Measurements from ENCODE around the gene OCRL.

The OCRL gene

GRCh38 chrX:129637217-129638109 lies 97.4 kb downstream of the OCRL start:
- in situ Hi-C loops (cut with HindIII; ENCODE audit: low pct_ligation_motif_present, low sequenced_read_pairs) = no loop called here
- DNase-seq = peak; percentile 51
- peak; percentile 93 for TF ChIP-seq CTCF (IDR thresholded peaks at IDR 0.05; ENCODE audit: low read depth, low read length, missing control alignments)
- no peak overlapping the region for H3K4me3 ChIP-seq (ENCODE audit: low read depth, low read length)
- no peak overlapping the region for H3K27ac ChIP-seq
- no peaks in the 10 kb centered on the region for H3K27me3 ChIP-seq (replicated peaks)
- H3K36me3 ChIP-seq (replicated peaks) = no peaks in the 10 kb centered on the region

- TF ChIP-seq CTCF (IDR thresholded peaks at IDR 0.05; ENCODE audit: low read depth, low read length, missing control alignments) = no peak
- Histone ChIP-seq H3K36me3 (replicated peaks) (no peaks in the 10 kb centered on the region), H3K27me3 (replicated peaks) (no peaks in the 10 kb centered on the region), H3K27ac (no peak overlapping the region), H3K4me3 (ENCODE audit: low read depth, low read length) (no peak overlapping the region)
- in situ Hi-C loops (cut with HindIII; ENCODE audit: low pct_ligation_motif_present, low sequenced_read_pairs) = no loop called here
- no peak for DNase-seq
Observed at GRCh38 chrX:129638917-129639316, 98.9 kb downstream of the OCRL start.

DNA sequence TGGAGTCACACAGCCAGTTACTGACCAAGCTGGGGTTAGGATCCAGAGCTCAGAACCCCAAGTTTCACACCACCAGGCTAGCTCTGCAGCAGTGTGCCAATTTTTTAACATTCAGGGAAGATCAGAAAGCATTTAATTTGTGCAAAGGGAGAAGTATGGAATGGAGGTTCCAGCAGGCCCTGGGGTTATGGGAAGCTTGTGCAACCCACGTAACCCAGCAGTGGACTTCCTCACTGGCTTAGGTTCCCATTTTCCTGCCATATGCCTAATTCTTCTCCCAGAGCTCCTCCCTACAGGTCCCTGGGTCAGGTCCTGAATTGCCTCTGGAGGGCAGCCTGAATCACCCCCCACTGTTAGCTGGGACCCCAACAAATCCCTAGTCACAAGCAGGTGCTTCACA lies 100.7 kb downstream of the OCRL start:
- no peaks in the 10 kb centered on the region for H3K36me3 ChIP-seq (replicated peaks)
- H3K27me3 ChIP-seq (replicated peaks) = no peaks in the 10 kb centered on the region
- no peak for TF ChIP-seq CTCF (IDR thresholded peaks at IDR 0.05; ENCODE audit: low read depth, low read length, missing control alignments)
- in situ Hi-C loops (cut with HindIII; ENCODE audit: low pct_ligation_motif_present, low sequenced_read_pairs) = no loop called here
- H3K4me3 ChIP-seq (ENCODE audit: low read depth, low read length) = no peak overlapping the region
- DNase-seq = no peak
- no peak overlapping the region for H3K27ac ChIP-seq

DNA sequence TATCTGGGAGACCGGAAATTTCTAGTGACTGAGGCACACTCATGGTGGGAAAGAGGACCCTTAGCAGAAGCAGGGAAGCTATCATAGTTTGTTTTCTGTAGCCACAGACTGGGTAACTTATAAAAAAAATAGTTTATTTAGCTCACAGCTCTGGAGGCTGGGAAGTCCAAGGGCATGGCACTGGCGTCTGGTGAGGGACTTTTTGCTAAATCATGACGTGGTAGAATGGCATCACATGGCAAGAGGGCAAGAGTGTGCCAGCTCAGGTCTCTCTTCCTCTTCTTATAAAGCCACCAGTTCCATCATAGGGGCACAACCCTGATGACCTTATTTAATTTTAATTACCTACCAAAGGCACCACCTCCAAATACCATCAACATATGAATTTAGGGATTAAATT lies 101.4 kb downstream of the OCRL start:
- in situ Hi-C loops (cut with HindIII; ENCODE audit: low pct_ligation_motif_present, low sequenced_read_pairs) = no loop called here
- H3K4me3 ChIP-seq (ENCODE audit: low read depth, low read length) = no peak overlapping the region
- TF ChIP-seq CTCF (IDR thresholded peaks at IDR 0.05; ENCODE audit: low read depth, low read length, missing control alignments) = no peak
- no peaks in the 10 kb centered on the region for H3K27me3 ChIP-seq (replicated peaks)
- H3K36me3 ChIP-seq (replicated peaks) = no peaks in the 10 kb centered on the region
- no peak for DNase-seq
- H3K27ac ChIP-seq = no peak overlapping the region

DNA sequence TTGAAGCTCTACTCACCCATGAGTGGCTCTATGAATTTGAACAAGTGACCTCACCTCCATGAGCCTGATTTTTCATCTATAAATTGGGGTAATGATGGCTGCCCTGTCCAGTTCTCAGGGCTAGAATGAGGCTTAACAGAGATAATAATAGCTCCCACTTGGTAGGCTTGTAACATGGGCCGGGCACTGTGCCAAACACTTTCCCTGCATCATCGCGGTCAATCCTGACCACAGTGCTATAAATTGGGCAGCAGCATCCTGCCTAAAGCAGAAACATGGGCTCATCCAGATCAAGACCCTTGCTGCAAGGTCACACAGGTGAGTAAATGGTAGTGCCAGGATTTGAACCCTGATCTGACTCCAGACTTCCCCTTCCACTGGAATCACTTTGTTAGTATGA lies 101.9 kb downstream of the OCRL start:
- H3K36me3 ChIP-seq (replicated peaks) = no peaks in the 10 kb centered on the region
- in situ Hi-C loops (cut with HindIII; ENCODE audit: low pct_ligation_motif_present, low sequenced_read_pairs) = no loop called here
- H3K27ac ChIP-seq = no peak overlapping the region
- no peaks in the 10 kb centered on the region for H3K27me3 ChIP-seq (replicated peaks)
- TF ChIP-seq CTCF (IDR thresholded peaks at IDR 0.05; ENCODE audit: low read depth, low read length, missing control alignments) = no peak
- peak; percentile 35 for DNase-seq
- no peak overlapping the region for H3K4me3 ChIP-seq (ENCODE audit: low read depth, low read length)
